Liver (tissue), 9 donors: ENCODE data around the gene SH3D19. TPM values are rescaled to one million over a fixed set of nuclear protein-coding genes. Genes with fewer than 3 reads are reported as not detected.

Experiments
- DNase-seq: peaks from one replicate; pipeline ENCODE4 v3.0.0-alpha.2; 2017; ENCODE audit warnings: low spot score
- H3K27ac ChIP-seq, 2 donors: one replicate each; pipeline ENCODE4 v1.7.0; 2013; ENCODE audit warnings: inconsistent platforms in 2 of 2, low read length in 2 of 2, control low read depth in 1 of 2, low read depth in 1 of 2, mild to moderate bottlenecking in 1 of 2
- H3K27me3 ChIP-seq, 4 donors: one replicate each; pipeline versions ENCODE4 v1.6.1 to v1.7.0; 2013; ENCODE audit warnings: low read length in 3 of 4, inconsistent platforms in 1 of 4, mild to moderate bottlenecking in 1 of 4, moderate library complexity in 1 of 4; ENCODE audit not compliant: control insufficient read depth in 4 of 4, insufficient read depth in 4 of 4
- H3K36me3 ChIP-seq, 4 donors: one replicate each; pipeline versions ENCODE4 v1.6.1 to v1.7.0; 2013; ENCODE audit warnings: low read length in 3 of 4, mild to moderate bottlenecking in 3 of 4, low read depth in 1 of 4, moderate library complexity in 1 of 4; ENCODE audit not compliant: control insufficient read depth in 4 of 4, insufficient read depth in 3 of 4
- H3K4me1 ChIP-seq, 4 donors: one replicate each; pipeline versions ENCODE4 v1.6.1 to v1.7.0; 2013; ENCODE audit warnings: low read length in 3 of 4, mild to moderate bottlenecking in 3 of 4, moderate library complexity in 1 of 4; ENCODE audit not compliant: control insufficient read depth in 4 of 4, insufficient read depth in 4 of 4
- H3K4me3 ChIP-seq, 3 donors: one replicate each; pipeline versions ENCODE4 v1.6.1 to v1.7.0; 2013; ENCODE audit warnings: low read length in 3 of 3, control low read depth in 1 of 3, low read depth in 1 of 3, mild to moderate bottlenecking in 1 of 3
- H3K9ac ChIP-seq, 2 donors: one replicate each; pipeline ENCODE4 v1.7.0; 2013; ENCODE audit warnings: low read length in 2 of 2, mild to moderate bottlenecking in 2 of 2, moderate library complexity in 2 of 2, control low read depth in 1 of 2, low read depth in 1 of 2
- H3K9me3 ChIP-seq, 4 donors: one replicate each; pipeline versions ENCODE4 v1.6.1 to v1.7.0; 2013; ENCODE audit warnings: low read length in 3 of 4; ENCODE audit not compliant: control insufficient read depth in 4 of 4
- EGR1 ChIP-seq, 2 donors: IDR thresholded peaks; 2 replicates each; pipeline ENCODE4 v1.6.1; 2016 to 2018; ENCODE audit warnings: antibody characterized with exemption in 2 of 2, low read depth in 2 of 2
- FOXA1 ChIP-seq: IDR thresholded peaks from 2 replicates; pipeline ENCODE4 v1.6.1; 2016; ENCODE audit warnings: antibody characterized with exemption
- FOXA2 ChIP-seq: IDR thresholded peaks from 2 replicates; pipeline ENCODE4 v1.6.1; 2016; ENCODE audit warnings: antibody characterized with exemption
- GABPA ChIP-seq, 2 donors: IDR thresholded peaks in 1 of 2; conservative IDR thresholded peaks in 1 of 2; 2 replicates each; pipeline ENCODE4 v1.6.1; 2016; ENCODE audit warnings: antibody characterized with exemption in 2 of 2, mild to moderate bottlenecking in 1 of 2, moderate library complexity in 1 of 2
- HNF4A ChIP-seq, 2 donors: conservative IDR thresholded peaks; 2 replicates each; pipeline ENCODE4 v1.6.1; 2016; ENCODE audit warnings: antibody characterized with exemption in 2 of 2, mild to moderate bottlenecking in 2 of 2
- HNF4G ChIP-seq: IDR thresholded peaks from 2 replicates; pipeline ENCODE4 v1.6.1; 2016; ENCODE audit warnings: antibody characterized with exemption
- JUND ChIP-seq, 2 donors: IDR thresholded peaks; 2 replicates each; pipeline ENCODE4 v1.6.1; 2016; ENCODE audit warnings: antibody characterized with exemption in 2 of 2
- NR2F2 ChIP-seq: IDR thresholded peaks from 2 replicates; pipeline ENCODE4 v1.6.1; 2016; ENCODE audit warnings: antibody characterized with exemption
- RAD21 ChIP-seq, 2 donors: IDR thresholded peaks; 2 replicates each; pipeline ENCODE4 v1.6.1; 2016; ENCODE audit warnings: antibody characterized with exemption in 2 of 2, mild to moderate bottlenecking in 2 of 2
- REST ChIP-seq: IDR thresholded peaks from 2 replicates; pipeline ENCODE4 v1.6.1; 2016; ENCODE audit warnings: antibody characterized with exemption, mild to moderate bottlenecking
- RXRA ChIP-seq, 2 donors: IDR thresholded peaks; 2 replicates each; pipeline ENCODE4 v1.6.1; 2017 to 2018; ENCODE audit warnings: antibody characterized with exemption in 2 of 2, mild to moderate bottlenecking in 1 of 2
- SP1 ChIP-seq: IDR thresholded peaks from 2 replicates; pipeline ENCODE4 v1.6.1; 2018; ENCODE audit warnings: antibody characterized with exemption, mild to moderate bottlenecking
- TAF1 ChIP-seq: conservative IDR thresholded peaks from 2 replicates; pipeline ENCODE4 v1.6.1; 2016; ENCODE audit warnings: antibody characterized with exemption, mild to moderate bottlenecking
- YY1 ChIP-seq: IDR thresholded peaks from 2 replicates; pipeline ENCODE4 v1.6.1; 2016; ENCODE audit warnings: antibody characterized with exemption, mild to moderate bottlenecking
- ZBTB33 ChIP-seq: IDR thresholded peaks from 2 replicates; pipeline ENCODE4 v1.6.1; 2016; ENCODE audit warnings: antibody characterized with exemption
- WGBS: extraction: QIAGEN DNeasy Blood & Tissue Kit; methylation state at CpG from one replicate; pipeline ENCODE4 v1.1.7; 2013; 5-methylcytosine and 5-hydroxymethylcytosine counted together
- polyA plus RNA-seq, 2 donors: library from polyadenylated mRNA; stranded (reverse) in 1 of 2; unstranded in 1 of 2; fragments of 200-250 nt in 1 of 2; fragments of >200 nt in 1 of 2; fragmentation: Nextera tagmentation in 1 of 2; extraction: Ambion mirVana in 1 of 2; gene quantifications; one replicate each; pipeline versions ENCODE4 v1.2.1 to v1.2.3, GENCODE V29; 2013 to 2015
- total RNA-seq, 2 donors: library from RNA; depleted of rRNA; stranded (reverse); fragments of >200 nt; gene quantifications; one replicate each; pipeline ENCODE4 v1.2.3, GENCODE V29; 2014
- TF ChIP-seq, protein P1 (sequence below): IDR thresholded peaks from 2 replicates; pipeline ENCODE4 v1.6.1; 2016; ENCODE audit warnings: antibody characterized with exemption
- TF ChIP-seq, protein P2 (sequence below): fragments of 150-350 bp; IDR thresholded peaks from 2 replicates; pipeline ENCODE4 v1.5.1; 2017; ENCODE audit warnings: improper control_type of control experiment, low read depth, low read length; ENCODE audit not compliant: missing input control
- donor health status: healthy.
- donor health status: healthy.
- donor health status: healthy.
- donor health status: healthy.
- donor health status: healthy.

The SH3D19 gene
- total and polyA plus RNA-seq, 4 donors = 11.0 to 22.2 (median 17.1) TPM

DNA sequence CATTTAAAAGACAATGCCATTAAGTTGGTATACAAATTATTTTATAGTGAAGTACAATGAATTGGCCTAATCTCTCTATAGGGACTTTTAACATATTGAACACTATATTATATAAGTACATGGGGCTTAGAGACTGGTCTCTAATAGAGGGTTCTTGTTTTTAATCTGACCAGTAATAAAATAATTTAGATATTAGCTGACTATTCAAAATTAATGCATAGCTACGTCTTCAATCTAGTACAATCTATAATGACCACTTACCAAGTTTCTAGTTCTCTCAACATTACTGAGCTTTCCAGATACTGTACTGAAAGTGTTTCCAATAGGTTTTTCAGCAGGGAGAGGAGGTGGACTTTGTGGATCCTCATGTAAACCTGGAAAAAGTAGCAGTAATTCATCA, 166.4 kb downstream of the SH3D19 start:
- Histone ChIP-seq H3K4me1 (no peaks in the 10 kb centered on the region), H3K36me3 (peaks cover 2 to 7% (median 5%) of the 10 kb centered on the region in 4 donors), H3K27ac (no peak overlapping the region), H3K27me3 (no peaks in the 10 kb centered on the region), H3K4me3 (no peak overlapping the region), H3K9ac (no peak overlapping the region), H3K9me3 (no peaks in the 10 kb centered on the region)
- WGBS = 97% methylated on average over 1 of the region's 1 CpG
- TF ChIP-seq RXRA (IDR thresholded peaks at IDR 0.05) = no peak
- no peak for TF ChIP-seq ZBTB33
- TF ChIP-seq EGR1 (IDR thresholded peaks at IDR 0.05; ENCODE audit: low read depth in 2 of 2) = no peak
- TF ChIP-seq JUND (IDR thresholded peaks at IDR 0.05) = no peak
- no peak for TF ChIP-seq GABPA (IDR thresholded peaks at IDR 0.05 in 1 of 2, conservative IDR thresholded peaks at IDR 0.05 in 1 of 2)
- no peak for TF ChIP-seq YY1
- TF ChIP-seq, protein P1, sequence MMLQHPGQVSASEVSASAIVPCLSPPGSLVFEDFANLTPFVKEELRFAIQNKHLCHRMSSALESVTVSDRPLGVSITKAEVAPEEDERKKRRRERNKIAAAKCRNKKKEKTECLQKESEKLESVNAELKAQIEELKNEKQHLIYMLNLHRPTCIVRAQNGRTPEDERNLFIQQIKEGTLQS = no peak
- TF ChIP-seq, protein P2, sequence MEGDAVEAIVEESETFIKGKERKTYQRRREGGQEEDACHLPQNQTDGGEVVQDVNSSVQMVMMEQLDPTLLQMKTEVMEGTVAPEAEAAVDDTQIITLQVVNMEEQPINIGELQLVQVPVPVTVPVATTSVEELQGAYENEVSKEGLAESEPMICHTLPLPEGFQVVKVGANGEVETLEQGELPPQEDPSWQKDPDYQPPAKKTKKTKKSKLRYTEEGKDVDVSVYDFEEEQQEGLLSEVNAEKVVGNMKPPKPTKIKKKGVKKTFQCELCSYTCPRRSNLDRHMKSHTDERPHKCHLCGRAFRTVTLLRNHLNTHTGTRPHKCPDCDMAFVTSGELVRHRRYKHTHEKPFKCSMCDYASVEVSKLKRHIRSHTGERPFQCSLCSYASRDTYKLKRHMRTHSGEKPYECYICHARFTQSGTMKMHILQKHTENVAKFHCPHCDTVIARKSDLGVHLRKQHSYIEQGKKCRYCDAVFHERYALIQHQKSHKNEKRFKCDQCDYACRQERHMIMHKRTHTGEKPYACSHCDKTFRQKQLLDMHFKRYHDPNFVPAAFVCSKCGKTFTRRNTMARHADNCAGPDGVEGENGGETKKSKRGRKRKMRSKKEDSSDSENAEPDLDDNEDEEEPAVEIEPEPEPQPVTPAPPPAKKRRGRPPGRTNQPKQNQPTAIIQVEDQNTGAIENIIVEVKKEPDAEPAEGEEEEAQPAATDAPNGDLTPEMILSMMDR = no peak
- TF ChIP-seq RAD21 (IDR thresholded peaks at IDR 0.05) = no peak
- no peak for TF ChIP-seq SP1
- no peak for TF ChIP-seq HNF4A (conservative IDR thresholded peaks at IDR 0.05)
- no peak for TF ChIP-seq NR2F2
- TF ChIP-seq TAF1 = no peak
- TF ChIP-seq FOXA1 = no peak
- TF ChIP-seq FOXA2 = no peak
- no peak for TF ChIP-seq HNF4G
- no peak for TF ChIP-seq REST
- no peak for DNase-seq

- Histone ChIP-seq H3K27ac (no peak overlapping the region), H3K9me3 (no peaks in the 10 kb centered on the region), H3K27me3 (no peaks in the 10 kb centered on the region), H3K36me3 (peaks cover 1 to 8% (median 3%) of the 10 kb centered on the region in 4 donors), H3K4me1 (no peaks in the 10 kb centered on the region), H3K4me3 (no peak overlapping the region), H3K9ac (no peak overlapping the region)
- TF ChIP-seq ZBTB33 (no peak), RXRA (IDR thresholded peaks at IDR 0.05) (no peak), RAD21 (IDR thresholded peaks at IDR 0.05) (no peak), FOXA2 (no peak), REST (no peak), GABPA (IDR thresholded peaks at IDR 0.05 in 1 of 2, conservative IDR thresholded peaks at IDR 0.05 in 1 of 2) (no peak), JUND (IDR thresholded peaks at IDR 0.05) (no peak), NR2F2 (no peak), HNF4A (conservative IDR thresholded peaks at IDR 0.05) (no peak)
- TF ChIP-seq, protein P1 = no peak
- no peak for DNase-seq
- WGBS = 96% methylated on average over 2 of the region's 2 CpGs
Observed at GRCh38 chr4:151157543-151157942, 167.9 kb downstream of the SH3D19 start.
